ENCODE data around the gene MPDZ. TPM values are rescaled to one million over a fixed set of nuclear protein-coding genes. Genes with fewer than 3 reads are reported as not detected.

MPDZ gene
- total and polyA plus RNA-seq, 2 of the 4 experiments (the other 2 are of a cell fraction) = 18.8 to 39.3 TPM

- Histone ChIP-seq H3K4ac (ENCODE audit: low read depth, low read length) (no peak overlapping the region), H3K9me1 (ENCODE audit: insufficient read depth, low read length) (peaks cover 3% of the 10 kb centered on the region; the same call in 1 of the 2 replicates), H2BK15ac (ENCODE audit: low read depth, low read length) (no peak overlapping the region), H3K23ac (ENCODE audit: low read depth, low read length) (no peak overlapping the region), H2BK5ac (ENCODE audit: low read depth, low read length, poor library complexity, severe bottlenecking) (no peak overlapping the region), H3K4me3 (ENCODE audit: insufficient read depth, low read depth, low read length) (no peak overlapping the region), H4K8ac (ENCODE audit: low read depth in 2 of 2, low read length in 2 of 2) (no peak overlapping the region), H2BK120ac (ENCODE audit: low read depth, low read length) (no peak overlapping the region), H4K91ac (ENCODE audit: insufficient read depth, low read depth, low read length) (no peak overlapping the region), H2AFZ (replicated peaks; ENCODE audit: low read length, poor library complexity) (no peak overlapping the region), H3K27ac (ENCODE audit: insufficient read depth, low read length) (no peak overlapping the region), H3K79me1 (ENCODE audit: low read depth in 1 of 2, low read length in 2 of 2) (no peaks in the 10 kb centered on the region), H3K14ac (replicated peaks; ENCODE audit: low read depth, low read length) (no peak overlapping the region), H3K56ac (ENCODE audit: extremely low read depth, insufficient read depth, low read length) (no peak overlapping the region), H3K18ac (ENCODE audit: low read depth, low read length) (no peak overlapping the region), H2AK5ac (ENCODE audit: low read depth, low read length) (no peak overlapping the region), H3K27me3 (ENCODE audit: control insufficient read depth, insufficient read depth, low read length) (no peaks in the 10 kb centered on the region), H2BK20ac (ENCODE audit: low read depth, low read length) (no peak overlapping the region), H3K4me2 (ENCODE audit: low read depth, low read length) (no peak overlapping the region), H2AK9ac (replicated peaks; ENCODE audit: low read depth, low read length, poor library complexity) (no peak overlapping the region), H4K5ac (ENCODE audit: low read depth, low read length) (no peak overlapping the region), H3K9me3 (ENCODE audit: control insufficient read depth, insufficient read depth, low read length) (no peaks in the 10 kb centered on the region), H3K4me1 (ENCODE audit: control insufficient read depth, insufficient read depth, low read length) (no peaks in the 10 kb centered on the region), H3K36me3 (ENCODE audit: control insufficient read depth, insufficient read depth, low read length) (peaks cover 10% of the 10 kb centered on the region), H4K20me1 (ENCODE audit: insufficient read depth, low read length) (no peaks in the 10 kb centered on the region), H3K9ac (ENCODE audit: low read depth, low read length) (no peak overlapping the region)
- intact Hi-C loops (cut with micrococcal nuclease) = no loop called here
- POLR2A ChIA-PET (ENCODE audit: unreplicated experiment) = no interaction called here
- TF ChIP-seq SMC3 (IDR thresholded peaks at IDR 0.05; ENCODE audit: low read depth, low read length) = no peak
- TF ChIP-seq RFX5 (IDR thresholded peaks at IDR 0.05; ENCODE audit: low read depth, low read length) = no peak
- no peak for TF ChIP-seq POLR2A (IDR thresholded peaks at IDR 0.05; ENCODE audit: low read depth, low read length)
- TF ChIP-seq BHLHE40 (IDR thresholded peaks at IDR 0.05; ENCODE audit: low read depth, low read length) = no peak
- BruUV-seq (replicated peaks) = no TSS peak
- DNase-seq = no peak
- dilution Hi-C loops (cut with HindIII; ENCODE audit: low sequenced_read_pairs, unreplicated experiment) = no loop called here
- WGBS, 2 experiments (ENCODE audit: extremely low coverage in 2 of 2, insufficient read length in 1 of 2) = no CpG with 5 or more reads among the region's 2 CpGs
- CTCF ChIA-PET = interaction anchor here (0.5 kb wide), 1 partner anchor 28 kb away, joined by 3 read pairs; no protein-coding TSS in a partner anchor
- ATAC-seq (ENCODE audit: low read depth) = no peak
- in situ Hi-C loops (cut with MboI; ENCODE audit: low sequenced_read_pairs) = no loop called here
Measured at GRCh38 chr9:13163946-13164345, 115.5 kb downstream of the MPDZ start.
